GM21390 (cell line): ENCODE measurements around the gene CTDP1.
A peak's percentile ranks its signal among the peaks of the same experiment; 100 is the strongest.

Experiments used
- ATAC-seq: cut with Tn5 transposase; IDR thresholded peaks from one replicate; pipeline ENCODE4 v1.9.1; 2021; ENCODE audit not compliant: unreplicated experiment

CTDP1 gene

GRCh38 chr18:79644006-79644665, 35.5 kb upstream of the CTDP1 start:
- ATAC-seq: peak; percentile 88

- ATAC-seq: no peak
Measured at GRCh38 chr18:79644666-79645057, 34.9 kb upstream of the CTDP1 start.

- ATAC-seq: no peak
Measured at GRCh38 chr18:79645291-79645983, 34.2 kb upstream of the CTDP1 start.

GRCh38 chr18:79647307-79647706, 32.3 kb upstream of the CTDP1 start:
- ATAC-seq: no peak

GRCh38 chr18:79650959-79651358, 28.6 kb upstream of the CTDP1 start:
- ATAC-seq: no peak

GRCh38 chr18:79657342-79657996, 22.1 kb upstream of the CTDP1 start:
- ATAC-seq: no peak

- ATAC-seq: no peak
Measured at GRCh38 chr18:79658366-79658765, 21.2 kb upstream of the CTDP1 start.

GRCh38 chr18:79659733-79660132, 19.9 kb upstream of the CTDP1 start:
- no peak for ATAC-seq

- no peak for ATAC-seq
Measured at GRCh38 chr18:79662034-79662433, 17.6 kb upstream of the CTDP1 start.

- ATAC-seq: no peak
Measured at GRCh38 chr18:79662439-79662838, 17.2 kb upstream of the CTDP1 start.

- no peak for ATAC-seq
Measured at GRCh38 chr18:79664525-79665125, 15.0 kb upstream of the CTDP1 start.

- ATAC-seq: no peak
Measured at GRCh38 chr18:79668203-79668602, 11.4 kb upstream of the CTDP1 start.

GRCh38 chr18:79672490-79673276, 6.9 kb upstream of the CTDP1 start:
- no peak for ATAC-seq

GRCh38 chr18:79677221-79677620, 2.4 kb upstream of the CTDP1 start:
- no peak for ATAC-seq

- ATAC-seq: no peak
Measured at GRCh38 chr18:79677840-79678239, 1.8 kb upstream of the CTDP1 start.

- ATAC-seq: peak; percentile 92
Measured at GRCh38 chr18:79678665-79679551, 695 bp upstream of the CTDP1 start.

- ATAC-seq: peak; percentile 4
Measured at GRCh38 chr18:79680100-79680879, 687 bp downstream of the CTDP1 start.

GRCh38 chr18:79680891-79681339, 1.3 kb downstream of the CTDP1 start:
- ATAC-seq: no peak
